ENCODE results near the gene PHF1.
A peak's percentile ranks its signal among the peaks of the same experiment; 100 is the strongest.

Gene PHF1

GRCh38 chr6:33418690-33419291 is 8.0 kb downstream of the PHF1 start:
- DNase-seq = no peak

GRCh38 chr6:33419580-33420490 is 9.0 kb downstream of the PHF1 start, which contains the start of gene SYNGAP1:
Gene SYNGAP1, plus strand, starts transcription at chr6:33420065. Its CDS starts 200 bp downstream, at chr6:33420265.
- DNase-seq = peak; percentile 15 to 37

GRCh38 chr6:33420491-33421343 is 9.9 kb downstream of the PHF1 start:
- no peak for DNase-seq

- DNase-seq = no peak
Observed at GRCh38 chr6:33421344-33421643, 10.5 kb downstream of the PHF1 start.

GRCh38 chr6:33423777-33424176 is 13.0 kb downstream of the PHF1 start:
- DNase-seq = no peak

- no peak for DNase-seq
Observed at GRCh38 chr6:33424855-33425667, 14.2 kb downstream of the PHF1 start.

GRCh38 chr6:33425668-33426577 is 15.1 kb downstream of the PHF1 start:
- peak; percentile 67 to 79 for DNase-seq

- DNase-seq = peak in 1 of 2 donors; percentile 40
Observed at GRCh38 chr6:33426590-33427511, 16.0 kb downstream of the PHF1 start.

- peak; percentile 19 to 33 for DNase-seq
Observed at GRCh38 chr6:33427585-33428223, 16.9 kb downstream of the PHF1 start.

- DNase-seq = no peak
Observed at GRCh38 chr6:33428224-33428965, 17.6 kb downstream of the PHF1 start.

- DNase-seq = no peak
Observed at GRCh38 chr6:33428966-33429749, 18.3 kb downstream of the PHF1 start.

- DNase-seq = no peak
Observed at GRCh38 chr6:33429750-33430052, 18.9 kb downstream of the PHF1 start.

- no peak for DNase-seq
Observed at GRCh38 chr6:33430334-33430733, 19.5 kb downstream of the PHF1 start.

- peak; percentile 55 to 79 for DNase-seq
Observed at GRCh38 chr6:33430991-33431879, 20.4 kb downstream of the PHF1 start.

- no peak for DNase-seq
Observed at GRCh38 chr6:33431880-33432541, 21.2 kb downstream of the PHF1 start.

- DNase-seq = no peak
Observed at GRCh38 chr6:33432546-33432945, 21.7 kb downstream of the PHF1 start.

All from hippocampal formation (tissue), 2 donors.